ENCODE data around the gene TCF7L1.

The TCF7L1 gene

DNA sequence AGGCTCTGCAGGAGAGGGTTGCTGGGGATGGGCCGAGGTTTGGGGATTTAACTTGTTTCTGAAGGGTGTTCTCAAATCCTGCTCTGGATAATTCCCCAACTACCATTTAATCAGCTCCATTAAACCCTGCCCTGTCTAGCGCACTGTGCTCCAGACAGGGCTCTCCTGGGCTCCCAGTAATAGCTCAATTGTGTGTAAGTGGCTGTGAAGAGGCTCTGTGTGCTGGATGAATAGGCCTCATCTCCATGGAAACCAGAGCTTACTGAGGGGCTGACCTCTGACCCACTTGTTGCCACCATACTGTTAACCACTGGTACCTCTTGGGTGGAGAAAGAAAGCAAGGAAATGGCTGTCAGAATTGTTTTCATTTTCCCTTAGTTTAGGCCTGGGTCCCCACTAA, 101.7 kb downstream of the TCF7L1 start:
- Histone ChIP-seq H3K4me3 (ENCODE audit: low read length) (no peak overlapping the region), H3K9me2 (replicated peaks; ENCODE audit: control insufficient read depth, low read length) (no peaks in the 10 kb centered on the region), H3K9me3 (ENCODE audit: control insufficient read depth, insufficient read depth, low read length) (no peaks in the 10 kb centered on the region), H3K79me2 (ENCODE audit: control insufficient read depth, low read length) (no peaks in the 10 kb centered on the region), H3K27ac (ENCODE audit: low read depth, low read length) (no peak overlapping the region), H3K4me1 (ENCODE audit: control insufficient read depth, low read length) (no peaks in the 10 kb centered on the region), H3K36me3 (ENCODE audit: control insufficient read depth, low read length) (no peaks in the 10 kb centered on the region), H3K27me3 (ENCODE audit: control insufficient read depth, low read length) (peaks cover 2% of the 10 kb centered on the region; the same call in 1 of the 2 replicates), H3F3A (ENCODE audit: control insufficient read depth, insufficient read depth) (no peaks in the 10 kb centered on the region), H4K20me1 (ENCODE audit: control insufficient read depth, insufficient read depth, low read depth, low read length) (no peaks in the 10 kb centered on the region), H3K4me2 (ENCODE audit: low read length) (no peak overlapping the region)
- no peak for TF ChIP-seq EZH2phosphoT487 (IDR thresholded peaks at IDR 0.05; ENCODE audit: borderline replicate concordance, low read length)
- TF ChIP-seq, protein P1, sequence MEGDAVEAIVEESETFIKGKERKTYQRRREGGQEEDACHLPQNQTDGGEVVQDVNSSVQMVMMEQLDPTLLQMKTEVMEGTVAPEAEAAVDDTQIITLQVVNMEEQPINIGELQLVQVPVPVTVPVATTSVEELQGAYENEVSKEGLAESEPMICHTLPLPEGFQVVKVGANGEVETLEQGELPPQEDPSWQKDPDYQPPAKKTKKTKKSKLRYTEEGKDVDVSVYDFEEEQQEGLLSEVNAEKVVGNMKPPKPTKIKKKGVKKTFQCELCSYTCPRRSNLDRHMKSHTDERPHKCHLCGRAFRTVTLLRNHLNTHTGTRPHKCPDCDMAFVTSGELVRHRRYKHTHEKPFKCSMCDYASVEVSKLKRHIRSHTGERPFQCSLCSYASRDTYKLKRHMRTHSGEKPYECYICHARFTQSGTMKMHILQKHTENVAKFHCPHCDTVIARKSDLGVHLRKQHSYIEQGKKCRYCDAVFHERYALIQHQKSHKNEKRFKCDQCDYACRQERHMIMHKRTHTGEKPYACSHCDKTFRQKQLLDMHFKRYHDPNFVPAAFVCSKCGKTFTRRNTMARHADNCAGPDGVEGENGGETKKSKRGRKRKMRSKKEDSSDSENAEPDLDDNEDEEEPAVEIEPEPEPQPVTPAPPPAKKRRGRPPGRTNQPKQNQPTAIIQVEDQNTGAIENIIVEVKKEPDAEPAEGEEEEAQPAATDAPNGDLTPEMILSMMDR (IDR thresholded peaks at IDR 0.05; ENCODE audit: low read depth, low read length, poor library complexity, severe bottlenecking) = no peak

- Histone ChIP-seq H4K20me1 (ENCODE audit: control insufficient read depth, insufficient read depth, low read depth, low read length) (no peaks in the 10 kb centered on the region), H3K79me2 (ENCODE audit: control insufficient read depth, low read length) (no peaks in the 10 kb centered on the region), H3K27me3 (ENCODE audit: control insufficient read depth, low read length) (no peaks in the 10 kb centered on the region; the same call in 1 of the 2 replicates), H3K4me3 (ENCODE audit: low read length) (no peak overlapping the region), H3K9me3 (ENCODE audit: control insufficient read depth, insufficient read depth, low read length) (no peaks in the 10 kb centered on the region), H3F3A (ENCODE audit: control insufficient read depth, insufficient read depth) (no peaks in the 10 kb centered on the region), H3K36me3 (ENCODE audit: control insufficient read depth, low read length) (no peaks in the 10 kb centered on the region), H3K27ac (ENCODE audit: low read depth, low read length) (no peak overlapping the region), H3K4me1 (ENCODE audit: control insufficient read depth, low read length) (no peaks in the 10 kb centered on the region), H3K4me2 (ENCODE audit: low read length) (no peak overlapping the region), H3K9me2 (replicated peaks; ENCODE audit: control insufficient read depth, low read length) (no peaks in the 10 kb centered on the region)
- no peak for TF ChIP-seq EZH2phosphoT487 (IDR thresholded peaks at IDR 0.05; ENCODE audit: borderline replicate concordance, low read length)
- TF ChIP-seq, protein P1 (IDR thresholded peaks at IDR 0.05; ENCODE audit: low read depth, low read length, poor library complexity, severe bottlenecking) = no peak
These were observed 102.1 kb downstream of the TCF7L1 start for GRCh38 chr2:85235281-85235680.

- Histone ChIP-seq H3K9me2 (replicated peaks; ENCODE audit: control insufficient read depth, low read length) (no peaks in the 10 kb centered on the region), H3K27me3 (ENCODE audit: control insufficient read depth, low read length) (no peaks in the 10 kb centered on the region; the same call in 1 of the 2 replicates), H3K4me2 (ENCODE audit: low read length) (no peak overlapping the region), H3K79me2 (ENCODE audit: control insufficient read depth, low read length) (no peaks in the 10 kb centered on the region), H3K4me1 (ENCODE audit: control insufficient read depth, low read length) (no peaks in the 10 kb centered on the region), H3K9me3 (ENCODE audit: control insufficient read depth, insufficient read depth, low read length) (no peaks in the 10 kb centered on the region), H3K4me3 (ENCODE audit: low read length) (no peak overlapping the region), H3F3A (ENCODE audit: control insufficient read depth, insufficient read depth) (no peaks in the 10 kb centered on the region), H3K27ac (ENCODE audit: low read depth, low read length) (no peak overlapping the region), H4K20me1 (ENCODE audit: control insufficient read depth, insufficient read depth, low read depth, low read length) (no peaks in the 10 kb centered on the region), H3K36me3 (ENCODE audit: control insufficient read depth, low read length) (no peaks in the 10 kb centered on the region)
- TF ChIP-seq, protein P1 (IDR thresholded peaks at IDR 0.05; ENCODE audit: low read depth, low read length, poor library complexity, severe bottlenecking) = no peak
- no peak for TF ChIP-seq EZH2phosphoT487 (IDR thresholded peaks at IDR 0.05; ENCODE audit: borderline replicate concordance, low read length)
These were observed 102.9 kb downstream of the TCF7L1 start for GRCh38 chr2:85236084-85236483.
